VCaP (cell line): Measurements from ENCODE around the gene CLINT1.

ENCODE experiments used
- H3K27ac ChIP-seq: fragments of 450-650 bp; 2 replicates; pipeline ENCODE4 v1.5.1; 2017
- CTCF ChIP-seq: fragments of 450-650 bp; conservative IDR thresholded peaks from 2 replicates; pipeline ENCODE4 v1.5.1; 2017; ENCODE audit warnings: mild to moderate bottlenecking, moderate library complexity

Gene CLINT1

GRCh38 chr5:157750320-157750719, 108.6 kb downstream of the CLINT1 start:
- TF ChIP-seq CTCF, result no peak
- H3K27ac ChIP-seq, result no peak overlapping the region

- no peak overlapping the region for H3K27ac ChIP-seq
Measured at GRCh38 chr5:157749462-157749799, 109.5 kb downstream of the CLINT1 start.

GRCh38 chr5:157748760-157749461, 110.0 kb downstream of the CLINT1 start:
- TF ChIP-seq CTCF, result no peak
- no peak overlapping the region for H3K27ac ChIP-seq

More at GRCh38 chr5:157749462-157749799, 109.5 kb downstream of the CLINT1 start:
- no peak for TF ChIP-seq CTCF

GRCh38 chr5:157747766-157748700, 110.9 kb downstream of the CLINT1 start:
- TF ChIP-seq CTCF, result no peak

GRCh38 chr5:157747173-157747740, 111.7 kb downstream of the CLINT1 start:
- no peak for TF ChIP-seq CTCF
- no peak overlapping the region for H3K27ac ChIP-seq

More at GRCh38 chr5:157747766-157748700, 110.9 kb downstream of the CLINT1 start:
- H3K27ac ChIP-seq, result no peak overlapping the region

- peak overlapping the region; percentile 77 for H3K27ac ChIP-seq
- no peak for TF ChIP-seq CTCF
Measured at GRCh38 chr5:157745041-157745456, 113.9 kb downstream of the CLINT1 start.
